ENCODE data around the gene SF3A2. TPM values are rescaled to one million over a fixed set of nuclear protein-coding genes. Genes with fewer than 3 reads are reported as not detected.

SF3A2 gene
- total and polyA plus RNA-seq, 4 donors: 23.8 to 64.9 (median 59.1) TPM

DNA sequence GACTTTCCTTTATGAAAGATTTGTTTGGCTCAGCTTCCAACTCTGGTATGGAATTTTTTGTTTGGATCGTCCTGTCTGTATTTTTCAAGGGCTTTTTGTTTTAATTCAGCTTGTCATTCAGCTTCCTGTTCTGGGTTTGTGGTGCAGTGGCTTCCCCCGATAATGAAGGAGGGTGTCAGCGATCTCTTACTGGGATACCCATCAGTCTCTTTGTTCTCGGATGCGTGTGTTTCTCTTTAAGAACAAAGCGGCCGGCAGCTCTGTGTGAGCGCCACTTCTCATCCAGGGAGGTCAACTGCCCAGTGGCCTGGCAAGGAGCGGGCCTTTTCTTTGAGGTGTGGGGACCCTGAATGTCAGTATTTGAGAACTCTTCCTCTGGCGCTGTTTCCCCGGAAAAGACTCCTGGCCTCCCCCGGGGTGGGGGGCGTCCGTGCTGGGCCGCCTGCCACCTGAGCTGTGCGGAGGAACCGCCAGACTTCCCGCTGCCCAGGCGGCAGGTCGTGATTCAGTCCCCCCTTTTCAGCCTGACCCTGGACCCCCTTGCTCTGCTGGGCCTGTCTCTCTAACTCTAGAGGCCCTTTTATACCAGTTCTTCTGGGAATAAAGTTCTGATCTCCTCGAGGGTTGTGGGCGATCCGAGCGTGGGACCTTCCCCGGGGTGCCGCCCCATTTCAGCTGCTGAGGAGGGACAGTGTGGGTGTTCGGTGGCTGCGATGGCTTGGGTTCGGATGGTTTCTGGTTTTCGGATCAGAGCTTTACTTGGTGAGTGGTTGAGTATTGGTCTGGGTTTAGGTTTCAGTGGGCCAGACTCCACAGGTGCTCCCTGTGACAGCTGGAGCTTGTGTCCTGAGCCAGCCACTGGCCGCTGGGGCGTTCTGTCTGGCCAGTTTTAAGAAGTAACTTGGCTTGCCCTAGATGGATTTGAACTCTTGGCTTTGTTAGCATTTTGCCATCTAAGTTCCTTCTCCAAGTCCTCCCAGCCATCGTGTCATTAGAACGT lies 3.4 kb downstream of the SF3A2 start:
- Histone ChIP-seq H3K36me3 (ENCODE audit: control insufficient read depth in 1 of 2, insufficient read depth in 2 of 2, low read length in 1 of 2) (peaks cover 3 to 5% of the 10 kb centered on the region in 2 donors), H3K27ac (ENCODE audit: low read depth in 1 of 2, low read length in 2 of 2) (peak overlapping the region in 1 of 2 donors; percentile 67), H3K4me3 (ENCODE audit: low read length in 2 of 2) (peak overlapping the region; percentile 7 to 24), H3K4me1 (ENCODE audit: control insufficient read depth in 1 of 2, insufficient read depth in 2 of 2, low read length in 2 of 2) (peaks cover 0 to 5% of the 10 kb centered on the region in 2 donors), H3K9me3 (ENCODE audit: control insufficient read depth, low read length) (no peaks in the 10 kb centered on the region), H3K27me3 (ENCODE audit: control insufficient read depth in 1 of 2, insufficient read depth in 2 of 2, low read length in 1 of 2) (no peaks in the 10 kb centered on the region)
- ATAC-seq (ENCODE audit: low FRiP score) (no peak), DNase-seq (no peak)
- 5 to 10% methylated on average over 34 of the region's 34 CpGs for WGBS, 2 donors
- intact Hi-C loops (cut with DNase I): loop anchor here (5.0 kb wide), 3 partner anchors 32 to 152 kb away; no protein-coding TSS in a partner anchor

DNA sequence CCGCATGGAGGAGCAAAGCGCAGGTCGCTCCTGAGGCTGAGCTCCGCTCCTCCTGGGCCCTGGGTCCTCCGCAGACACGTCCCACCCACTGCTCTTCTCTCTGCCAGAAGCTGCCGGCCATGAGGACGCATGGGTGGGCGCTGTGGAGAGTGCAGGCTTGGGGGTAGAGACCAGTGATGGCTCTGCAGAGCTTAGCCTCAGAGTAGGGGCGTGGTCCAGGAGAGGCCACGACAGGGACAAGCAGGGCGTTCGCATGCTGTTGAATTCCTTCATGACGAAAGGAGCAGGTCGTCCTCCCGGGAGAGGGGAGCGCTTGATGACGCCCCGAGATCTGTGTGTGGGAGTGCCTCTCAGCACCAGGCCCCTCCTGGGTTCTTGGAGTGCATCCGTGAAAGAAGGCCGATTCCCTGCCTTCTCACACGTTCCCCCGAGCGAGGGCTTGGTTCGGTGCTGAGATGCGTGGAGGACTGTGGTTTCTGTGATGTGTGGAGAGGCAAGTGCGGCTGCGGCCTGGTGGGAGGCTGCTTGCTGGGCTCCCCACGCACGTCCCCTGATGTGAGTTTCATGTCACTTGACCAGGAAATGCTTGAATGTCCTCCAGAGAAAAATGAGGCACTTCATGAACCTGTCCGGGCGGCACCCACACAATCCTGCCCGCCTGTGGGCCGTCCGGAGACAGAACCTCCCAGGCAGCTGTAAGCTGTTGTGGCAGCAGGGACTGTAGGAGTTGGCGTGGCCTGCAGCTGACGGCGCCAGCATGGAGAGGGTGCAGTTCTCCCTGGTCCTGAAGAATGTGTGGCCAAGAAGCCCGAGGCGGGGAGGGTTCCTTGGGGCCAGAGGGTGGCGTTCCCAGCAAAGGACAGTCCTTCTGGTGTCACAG lies 4.5 kb downstream of the SF3A2 start:
- peaks cover 11 to 12% of the 10 kb centered on the region in 2 donors for H3K36me3 ChIP-seq (ENCODE audit: control insufficient read depth in 1 of 2, insufficient read depth in 2 of 2, low read length in 1 of 2)
- H3K27me3 ChIP-seq (ENCODE audit: control insufficient read depth in 1 of 2, insufficient read depth in 2 of 2, low read length in 1 of 2): no peaks in the 10 kb centered on the region
- WGBS, 2 donors: 50 to 51% methylated on average over 41 of the region's 41 CpGs
- intact Hi-C loops (cut with DNase I): no loop called here
- H3K27ac ChIP-seq (ENCODE audit: low read depth in 1 of 2, low read length in 2 of 2): peak overlapping the region in 1 of 2 donors; percentile 35
- no peak overlapping the region for H3K4me3 ChIP-seq (ENCODE audit: low read length in 2 of 2)
- peaks cover 0 to 5% of the 10 kb centered on the region in 2 donors for H3K4me1 ChIP-seq (ENCODE audit: control insufficient read depth in 1 of 2, insufficient read depth in 2 of 2, low read length in 2 of 2)
- H3K9me3 ChIP-seq (ENCODE audit: control insufficient read depth, low read length): no peaks in the 10 kb centered on the region
- ATAC-seq (ENCODE audit: low FRiP score) (no peak), DNase-seq (no peak)

DNA sequence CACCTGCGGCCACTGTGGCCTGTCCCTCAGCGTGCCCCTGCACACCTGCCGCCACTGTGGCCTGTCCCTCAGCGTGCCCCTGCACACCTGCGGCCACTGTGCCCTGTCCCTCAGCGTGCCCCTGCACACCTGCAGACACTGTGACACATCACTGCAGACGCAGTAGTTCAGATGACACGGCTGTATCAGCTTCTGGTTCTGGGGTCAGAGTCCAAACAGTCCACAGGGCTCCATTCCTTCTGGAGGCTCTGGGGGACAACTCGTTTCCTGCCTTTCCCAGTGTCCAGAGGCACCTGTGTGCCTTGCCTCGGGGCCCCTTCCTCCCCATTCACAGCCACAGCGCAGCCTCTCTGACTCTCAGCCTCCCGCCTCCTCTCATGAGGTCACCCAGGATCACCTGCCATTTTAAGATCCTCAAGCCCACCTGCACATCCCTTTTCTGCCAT lies 5.5 kb downstream of the SF3A2 start:
- no peak overlapping the region for H3K27ac ChIP-seq (ENCODE audit: low read depth in 1 of 2, low read length in 2 of 2)

DNA sequence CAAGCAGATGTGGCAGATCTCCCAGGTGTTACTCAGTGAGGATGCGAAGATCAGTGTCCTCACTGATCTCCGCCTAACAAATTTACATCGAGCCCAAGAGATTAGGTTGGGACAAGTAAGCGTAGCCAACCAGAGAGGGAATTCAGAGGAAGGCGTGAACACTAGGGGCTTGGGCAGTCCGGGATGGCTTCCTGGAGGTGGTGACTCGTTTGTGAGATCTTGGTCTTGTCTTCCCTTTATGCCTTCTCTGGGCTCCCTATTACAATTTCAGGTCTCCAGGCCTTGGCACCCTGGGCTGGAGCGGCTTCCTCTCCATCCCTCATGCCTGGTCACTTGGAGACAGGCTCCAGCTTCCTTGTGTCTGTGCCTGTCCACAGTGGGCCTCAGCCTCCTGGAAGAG lies 6.2 kb downstream of the SF3A2 start:
- Histone ChIP-seq H3K9me3 (ENCODE audit: control insufficient read depth, low read length) (no peaks in the 10 kb centered on the region), H3K27ac (ENCODE audit: low read depth in 1 of 2, low read length in 2 of 2) (no peak overlapping the region), H3K4me1 (ENCODE audit: control insufficient read depth in 1 of 2, insufficient read depth in 2 of 2, low read length in 2 of 2) (peaks cover 0 to 5% of the 10 kb centered on the region in 2 donors), H3K4me3 (ENCODE audit: low read length in 2 of 2) (no peak overlapping the region), H3K27me3 (ENCODE audit: control insufficient read depth in 1 of 2, insufficient read depth in 2 of 2, low read length in 1 of 2) (no peaks in the 10 kb centered on the region), H3K36me3 (ENCODE audit: control insufficient read depth in 1 of 2, insufficient read depth in 2 of 2, low read length in 1 of 2) (peaks cover 11 to 17% of the 10 kb centered on the region in 2 donors)
- intact Hi-C loops (cut with DNase I): no loop called here
- ATAC-seq (ENCODE audit: low FRiP score) (no peak), DNase-seq (no peak)
- WGBS, 2 donors: 86 to 90% methylated on average over 8 of the region's 8 CpGs

More for the DNA sequence above, 5.5 kb downstream of the SF3A2 start:
- Histone ChIP-seq H3K4me1 (ENCODE audit: control insufficient read depth in 1 of 2, insufficient read depth in 2 of 2, low read length in 2 of 2) (peaks cover 0 to 5% of the 10 kb centered on the region in 2 donors), H3K4me3 (ENCODE audit: low read length in 2 of 2) (no peak overlapping the region), H3K27me3 (ENCODE audit: control insufficient read depth in 1 of 2, insufficient read depth in 2 of 2, low read length in 1 of 2) (no peaks in the 10 kb centered on the region), H3K36me3 (ENCODE audit: control insufficient read depth in 1 of 2, insufficient read depth in 2 of 2, low read length in 1 of 2) (peaks cover 11 to 15% of the 10 kb centered on the region in 2 donors), H3K9me3 (ENCODE audit: control insufficient read depth, low read length) (no peaks in the 10 kb centered on the region)
- ATAC-seq (ENCODE audit: low FRiP score) (no peak), DNase-seq (no peak)
- WGBS, 2 donors: 84 to 90% methylated on average over 12 of the region's 12 CpGs
- intact Hi-C loops (cut with DNase I): no loop called here

DNA sequence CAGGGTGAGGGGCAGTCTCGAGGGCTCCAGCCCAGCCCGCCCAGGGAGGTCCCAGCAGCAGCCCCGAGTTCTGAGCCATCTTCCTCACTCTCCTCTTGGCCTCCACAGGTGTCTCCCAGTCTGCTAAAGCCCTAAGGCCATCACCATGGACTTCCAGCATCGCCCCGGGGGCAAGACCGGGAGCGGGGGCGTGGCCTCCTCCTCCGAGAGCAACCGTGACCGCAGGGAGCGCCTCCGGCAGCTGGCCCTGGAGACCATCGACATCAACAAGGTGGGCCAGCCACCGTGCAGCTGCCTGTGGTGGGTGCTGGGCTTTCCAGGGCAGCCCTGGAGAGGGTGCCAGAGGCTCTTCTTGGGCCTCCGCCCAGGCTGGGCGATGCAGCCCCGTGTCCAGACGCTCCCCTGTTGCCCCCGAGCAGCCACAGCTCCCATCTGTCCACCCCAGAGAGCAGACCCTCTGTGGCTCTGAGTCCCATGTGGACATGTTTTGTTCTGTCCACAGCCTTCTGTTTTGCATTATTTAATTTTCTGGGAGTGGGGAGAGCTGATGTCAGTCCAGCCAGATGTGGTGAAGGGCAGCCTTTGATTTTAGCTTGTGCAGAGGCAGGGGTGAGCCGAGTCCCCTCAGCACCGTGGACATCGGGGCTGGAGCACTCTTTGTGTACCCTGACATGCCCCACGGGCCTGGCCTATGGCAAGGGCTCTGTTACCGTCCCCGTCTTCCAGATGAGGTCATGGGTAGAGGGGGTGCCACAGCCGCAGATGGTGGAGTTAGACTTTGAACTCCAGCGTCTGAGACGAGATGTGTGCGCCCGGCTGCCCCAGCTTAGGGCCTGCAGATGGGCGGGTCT lies 6.9 kb downstream of the SF3A2 start:
- intact Hi-C loops (cut with DNase I): no loop called here
- H3K27me3 ChIP-seq (ENCODE audit: control insufficient read depth in 1 of 2, insufficient read depth in 2 of 2, low read length in 1 of 2): no peaks in the 10 kb centered on the region
- H3K36me3 ChIP-seq (ENCODE audit: control insufficient read depth in 1 of 2, insufficient read depth in 2 of 2, low read length in 1 of 2): peaks cover 11 to 17% of the 10 kb centered on the region in 2 donors
- no peak for DNase-seq
- H3K4me1 ChIP-seq (ENCODE audit: control insufficient read depth in 1 of 2, insufficient read depth in 2 of 2, low read length in 2 of 2): peaks cover 0 to 5% of the 10 kb centered on the region in 2 donors
- H3K4me3 ChIP-seq (ENCODE audit: low read length in 2 of 2): no peak overlapping the region
- H3K9me3 ChIP-seq (ENCODE audit: control insufficient read depth, low read length): no peaks in the 10 kb centered on the region
- no peak for ATAC-seq (ENCODE audit: low FRiP score)
- H3K27ac ChIP-seq (ENCODE audit: low read depth in 1 of 2, low read length in 2 of 2): no peak overlapping the region
- 74 to 79% methylated on average over 32 of the region's 32 CpGs for WGBS, 2 donors

DNA sequence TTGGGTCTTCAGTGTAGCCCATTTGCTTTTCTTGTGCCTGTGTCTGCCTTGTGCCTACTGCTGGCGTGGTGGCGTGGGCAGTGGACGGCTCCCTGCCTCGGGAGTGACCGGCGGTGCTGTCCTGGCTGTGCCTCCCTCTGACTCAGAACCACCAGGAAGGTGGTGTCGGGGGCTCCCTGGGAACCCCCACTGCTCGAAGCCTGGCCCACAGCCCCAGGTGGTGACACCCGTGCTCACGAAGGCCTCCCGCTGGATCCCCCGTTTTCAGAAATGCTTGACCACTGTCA lies 7.4 kb downstream of the SF3A2 start:
- intact Hi-C loops (cut with DNase I): no loop called here
- no peaks in the 10 kb centered on the region for H3K9me3 ChIP-seq (ENCODE audit: control insufficient read depth, low read length)
- H3K27ac ChIP-seq (ENCODE audit: low read depth in 1 of 2, low read length in 2 of 2): no peak overlapping the region
- WGBS, 2 donors: 91 to 92% methylated on average over 12 of the region's 12 CpGs
- H3K36me3 ChIP-seq (ENCODE audit: control insufficient read depth in 1 of 2, insufficient read depth in 2 of 2, low read length in 1 of 2): peaks cover 11 to 17% of the 10 kb centered on the region in 2 donors
- ATAC-seq (ENCODE audit: low FRiP score): no peak
- H3K4me1 ChIP-seq (ENCODE audit: control insufficient read depth in 1 of 2, insufficient read depth in 2 of 2, low read length in 2 of 2): peaks cover 0 to 5% of the 10 kb centered on the region in 2 donors
- no peaks in the 10 kb centered on the region for H3K27me3 ChIP-seq (ENCODE audit: control insufficient read depth in 1 of 2, insufficient read depth in 2 of 2, low read length in 1 of 2)
- no peak for DNase-seq
- H3K4me3 ChIP-seq (ENCODE audit: low read length in 2 of 2): no peak overlapping the region

DNA sequence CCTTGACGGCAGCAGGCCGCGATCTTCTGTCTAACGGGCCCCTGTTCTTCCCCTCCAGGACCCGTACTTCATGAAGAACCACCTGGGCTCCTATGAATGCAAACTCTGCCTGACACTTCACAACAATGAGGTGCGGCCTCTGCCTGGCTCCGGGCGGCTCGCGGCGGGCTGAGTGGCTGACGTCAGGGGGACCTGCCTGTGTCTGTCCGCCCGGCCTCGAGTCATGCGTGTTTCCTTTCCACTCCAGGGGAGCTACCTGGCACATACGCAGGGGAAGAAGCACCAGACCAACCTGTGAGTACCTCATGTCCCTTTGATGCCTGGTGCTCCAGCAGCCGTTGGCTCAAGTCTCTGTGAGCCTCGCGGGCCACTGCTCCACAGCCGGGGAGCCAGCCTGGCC lies 7.9 kb downstream of the SF3A2 start:
- Histone ChIP-seq H3K9me3 (ENCODE audit: control insufficient read depth, low read length) (no peaks in the 10 kb centered on the region), H3K27me3 (ENCODE audit: control insufficient read depth in 1 of 2, insufficient read depth in 2 of 2, low read length in 1 of 2) (no peaks in the 10 kb centered on the region), H3K4me3 (ENCODE audit: low read length in 2 of 2) (no peak overlapping the region), H3K27ac (ENCODE audit: low read depth in 1 of 2, low read length in 2 of 2) (no peak overlapping the region), H3K36me3 (ENCODE audit: control insufficient read depth in 1 of 2, insufficient read depth in 2 of 2, low read length in 1 of 2) (peaks cover 11 to 17% of the 10 kb centered on the region in 2 donors), H3K4me1 (ENCODE audit: control insufficient read depth in 1 of 2, insufficient read depth in 2 of 2, low read length in 2 of 2) (peaks cover 0 to 5% of the 10 kb centered on the region in 2 donors)
- intact Hi-C loops (cut with DNase I): no loop called here
- ATAC-seq (ENCODE audit: low FRiP score) (no peak), DNase-seq (no peak)
- 92 to 93% methylated on average over 21 of the region's 21 CpGs for WGBS, 2 donors

DNA sequence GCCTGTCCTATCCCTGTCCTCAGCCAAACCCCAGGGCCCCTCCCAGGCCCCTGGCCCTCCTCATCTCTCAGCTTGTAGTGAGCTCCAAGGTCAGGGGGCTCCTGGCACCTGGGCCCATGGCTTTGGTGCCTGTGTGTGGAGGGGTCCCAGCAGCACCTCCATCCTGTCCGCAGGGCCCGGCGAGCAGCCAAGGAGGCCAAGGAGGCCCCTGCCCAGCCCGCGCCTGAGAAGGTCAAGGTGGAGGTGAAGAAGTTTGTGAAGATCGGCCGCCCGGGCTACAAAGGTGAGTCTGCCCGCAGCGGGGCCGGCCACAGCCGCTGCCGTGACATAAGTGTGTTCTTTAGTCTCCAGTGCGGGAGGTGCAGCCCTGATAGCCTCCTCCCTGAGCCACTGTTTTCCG lies 8.6 kb downstream of the SF3A2 start:
- Histone ChIP-seq H3K4me1 (ENCODE audit: control insufficient read depth in 1 of 2, insufficient read depth in 2 of 2, low read length in 2 of 2) (peaks cover 0 to 5% of the 10 kb centered on the region in 2 donors), H3K27me3 (ENCODE audit: control insufficient read depth in 1 of 2, insufficient read depth in 2 of 2, low read length in 1 of 2) (no peaks in the 10 kb centered on the region), H3K36me3 (ENCODE audit: control insufficient read depth in 1 of 2, insufficient read depth in 2 of 2, low read length in 1 of 2) (peaks cover 11 to 17% of the 10 kb centered on the region in 2 donors), H3K27ac (ENCODE audit: low read depth in 1 of 2, low read length in 2 of 2) (no peak overlapping the region), H3K9me3 (ENCODE audit: control insufficient read depth, low read length) (no peaks in the 10 kb centered on the region), H3K4me3 (ENCODE audit: low read length in 2 of 2) (no peak overlapping the region)
- intact Hi-C loops (cut with DNase I): no loop called here
- no peak for ATAC-seq (ENCODE audit: low FRiP score)
- WGBS, 2 donors: 93 to 95% methylated on average over 14 to 15 of the region's 15 CpGs
- DNase-seq: no peak

Data from aorta (tissue), 5 donors.